ENCODE data around the gene CILP.

CILP gene

GRCh38 chr15:65211482-65211982 is 259 bp upstream of the CILP start:
- Histone ChIP-seq H3K9me3 (ENCODE audit: control insufficient read depth, low read length) (no peaks in the 10 kb centered on the region), H3K27me3 (replicated peaks; ENCODE audit: control insufficient read depth, insufficient read depth, low read length, poor library complexity, severe bottlenecking) (no peaks in the 10 kb centered on the region), H3K4me3 (ENCODE audit: insufficient read depth, low read depth, low read length, poor library complexity, severe bottlenecking) (no peak overlapping the region), H3K36me3 (ENCODE audit: control insufficient read depth, insufficient read depth, low read length) (no peaks in the 10 kb centered on the region), H3K27ac (ENCODE audit: insufficient read depth, low read length, poor library complexity, severe bottlenecking) (no peak overlapping the region), H3K4me1 (ENCODE audit: control insufficient read depth, insufficient read depth, low read length, poor library complexity, severe bottlenecking) (no peaks in the 10 kb centered on the region)
- DNase-seq = no peak

- Histone ChIP-seq H3K27ac (ENCODE audit: insufficient read depth, low read length, poor library complexity, severe bottlenecking) (no peak overlapping the region), H3K9me3 (ENCODE audit: control insufficient read depth, low read length) (no peaks in the 10 kb centered on the region), H3K36me3 (ENCODE audit: control insufficient read depth, insufficient read depth, low read length) (no peaks in the 10 kb centered on the region), H3K4me3 (ENCODE audit: insufficient read depth, low read depth, low read length, poor library complexity, severe bottlenecking) (no peak overlapping the region), H3K4me1 (ENCODE audit: control insufficient read depth, insufficient read depth, low read length, poor library complexity, severe bottlenecking) (no peaks in the 10 kb centered on the region), H3K27me3 (replicated peaks; ENCODE audit: control insufficient read depth, insufficient read depth, low read length, poor library complexity, severe bottlenecking) (no peaks in the 10 kb centered on the region)
- no peak for DNase-seq
Measured at GRCh38 chr15:65209701-65210643, 1.3 kb downstream of the CILP start.

- H3K4me3 ChIP-seq (ENCODE audit: insufficient read depth, low read depth, low read length, poor library complexity, severe bottlenecking) = no peak overlapping the region
- no peak overlapping the region for H3K27ac ChIP-seq (ENCODE audit: insufficient read depth, low read length, poor library complexity, severe bottlenecking)
- no peaks in the 10 kb centered on the region for H3K9me3 ChIP-seq (ENCODE audit: control insufficient read depth, low read length)
- H3K4me1 ChIP-seq (ENCODE audit: control insufficient read depth, insufficient read depth, low read length, poor library complexity, severe bottlenecking) = no peaks in the 10 kb centered on the region
- H3K36me3 ChIP-seq (ENCODE audit: control insufficient read depth, insufficient read depth, low read length) = no peaks in the 10 kb centered on the region
- no peaks in the 10 kb centered on the region for H3K27me3 ChIP-seq (replicated peaks; ENCODE audit: control insufficient read depth, insufficient read depth, low read length, poor library complexity, severe bottlenecking)
- no peak for DNase-seq
Measured at GRCh38 chr15:65208647-65209046, 2.6 kb downstream of the CILP start.

GRCh38 chr15:65207280-65207840 is 3.9 kb downstream of the CILP start:
- Histone ChIP-seq H3K9me3 (ENCODE audit: control insufficient read depth, low read length) (no peaks in the 10 kb centered on the region), H3K4me3 (ENCODE audit: insufficient read depth, low read depth, low read length, poor library complexity, severe bottlenecking) (no peak overlapping the region), H3K4me1 (ENCODE audit: control insufficient read depth, insufficient read depth, low read length, poor library complexity, severe bottlenecking) (no peaks in the 10 kb centered on the region), H3K27ac (ENCODE audit: insufficient read depth, low read length, poor library complexity, severe bottlenecking) (no peak overlapping the region), H3K27me3 (replicated peaks; ENCODE audit: control insufficient read depth, insufficient read depth, low read length, poor library complexity, severe bottlenecking) (no peaks in the 10 kb centered on the region), H3K36me3 (ENCODE audit: control insufficient read depth, insufficient read depth, low read length) (no peaks in the 10 kb centered on the region)
- no peak for DNase-seq

- no peak for DNase-seq
- no peaks in the 10 kb centered on the region for H3K27me3 ChIP-seq (replicated peaks; ENCODE audit: control insufficient read depth, insufficient read depth, low read length, poor library complexity, severe bottlenecking)
- H3K36me3 ChIP-seq (ENCODE audit: control insufficient read depth, insufficient read depth, low read length) = no peaks in the 10 kb centered on the region
Measured at GRCh38 chr15:65206750-65207149, 4.5 kb downstream of the CILP start.

GRCh38 chr15:65204931-65205660 is 6.2 kb downstream of the CILP start:
- no peaks in the 10 kb centered on the region for H3K27me3 ChIP-seq (replicated peaks; ENCODE audit: control insufficient read depth, insufficient read depth, low read length, poor library complexity, severe bottlenecking)
- no peaks in the 10 kb centered on the region for H3K36me3 ChIP-seq (ENCODE audit: control insufficient read depth, insufficient read depth, low read length)
- no peaks in the 10 kb centered on the region for H3K4me1 ChIP-seq (ENCODE audit: control insufficient read depth, insufficient read depth, low read length, poor library complexity, severe bottlenecking)
- H3K9me3 ChIP-seq (ENCODE audit: control insufficient read depth, low read length) = no peaks in the 10 kb centered on the region
- H3K4me3 ChIP-seq (ENCODE audit: insufficient read depth, low read depth, low read length, poor library complexity, severe bottlenecking) = no peak overlapping the region
- no peak overlapping the region for H3K27ac ChIP-seq (ENCODE audit: insufficient read depth, low read length, poor library complexity, severe bottlenecking)
- DNase-seq = no peak

More at GRCh38 chr15:65206750-65207149, 4.5 kb downstream of the CILP start:
- no peaks in the 10 kb centered on the region for H3K4me1 ChIP-seq (ENCODE audit: control insufficient read depth, insufficient read depth, low read length, poor library complexity, severe bottlenecking)
- no peak overlapping the region for H3K27ac ChIP-seq (ENCODE audit: insufficient read depth, low read length, poor library complexity, severe bottlenecking)
- no peak overlapping the region for H3K4me3 ChIP-seq (ENCODE audit: insufficient read depth, low read depth, low read length, poor library complexity, severe bottlenecking)
- no peaks in the 10 kb centered on the region for H3K9me3 ChIP-seq (ENCODE audit: control insufficient read depth, low read length)

- H3K27ac ChIP-seq (ENCODE audit: insufficient read depth, low read length, poor library complexity, severe bottlenecking) = no peak overlapping the region
- no peak overlapping the region for H3K4me3 ChIP-seq (ENCODE audit: insufficient read depth, low read depth, low read length, poor library complexity, severe bottlenecking)
- no peaks in the 10 kb centered on the region for H3K9me3 ChIP-seq (ENCODE audit: control insufficient read depth, low read length)
- H3K36me3 ChIP-seq (ENCODE audit: control insufficient read depth, insufficient read depth, low read length) = no peaks in the 10 kb centered on the region
- H3K27me3 ChIP-seq (replicated peaks; ENCODE audit: control insufficient read depth, insufficient read depth, low read length, poor library complexity, severe bottlenecking) = no peaks in the 10 kb centered on the region
- DNase-seq = no peak
- H3K4me1 ChIP-seq (ENCODE audit: control insufficient read depth, insufficient read depth, low read length, poor library complexity, severe bottlenecking) = no peaks in the 10 kb centered on the region
Measured at GRCh38 chr15:65204236-65204930, 6.9 kb downstream of the CILP start.

- no peak for DNase-seq
- H3K27me3 ChIP-seq (replicated peaks; ENCODE audit: control insufficient read depth, insufficient read depth, low read length, poor library complexity, severe bottlenecking) = no peaks in the 10 kb centered on the region
- H3K4me3 ChIP-seq (ENCODE audit: insufficient read depth, low read depth, low read length, poor library complexity, severe bottlenecking) = no peak overlapping the region
- H3K9me3 ChIP-seq (ENCODE audit: control insufficient read depth, low read length) = no peaks in the 10 kb centered on the region
- no peaks in the 10 kb centered on the region for H3K4me1 ChIP-seq (ENCODE audit: control insufficient read depth, insufficient read depth, low read length, poor library complexity, severe bottlenecking)
- H3K27ac ChIP-seq (ENCODE audit: insufficient read depth, low read length, poor library complexity, severe bottlenecking) = no peak overlapping the region
- H3K36me3 ChIP-seq (ENCODE audit: control insufficient read depth, insufficient read depth, low read length) = no peaks in the 10 kb centered on the region
Measured at GRCh38 chr15:65201918-65202317, 9.4 kb downstream of the CILP start.

GRCh38 chr15:65198571-65198970 is 12.7 kb downstream of the CILP start:
- DNase-seq = no peak
- no peaks in the 10 kb centered on the region for H3K27me3 ChIP-seq (replicated peaks; ENCODE audit: control insufficient read depth, insufficient read depth, low read length, poor library complexity, severe bottlenecking)

More at GRCh38 chr15:65198571-65198970, 12.7 kb downstream of the CILP start:
- H3K9me3 ChIP-seq (ENCODE audit: control insufficient read depth, low read length) = no peaks in the 10 kb centered on the region
- no peaks in the 10 kb centered on the region for H3K36me3 ChIP-seq (ENCODE audit: control insufficient read depth, insufficient read depth, low read length)
- H3K4me1 ChIP-seq (ENCODE audit: control insufficient read depth, insufficient read depth, low read length, poor library complexity, severe bottlenecking) = no peaks in the 10 kb centered on the region
- no peak overlapping the region for H3K4me3 ChIP-seq (ENCODE audit: insufficient read depth, low read depth, low read length, poor library complexity, severe bottlenecking)
- H3K27ac ChIP-seq (ENCODE audit: insufficient read depth, low read length, poor library complexity, severe bottlenecking) = no peak overlapping the region

All from effector memory CD4-positive, alpha-beta T cell (primary cell).